H1 (cell line): ENCODE measurements around the gene CARM1. TPM values are rescaled to one million over a fixed set of nuclear protein-coding genes. Genes with fewer than 3 reads are reported as not detected.

Experiments used
- CTCF ChIA-PET: fragments of 300-600 bp; sonication (Branson Sonifier 250); formaldehyde crosslinking; loops from one replicate; lab custom pipeline; 2021; ENCODE audit not compliant: partially characterized antibody; lab: Charles Lee
- POLR2A ChIA-PET: fragments of 300-600 bp; sonication (Branson Sonifier 250); formaldehyde crosslinking; loops from one replicate; lab custom pipeline; 2021; ENCODE audit warnings: inconsistent platforms; ENCODE audit not compliant: partially characterized antibody; lab: Charles Lee
- DNase-seq, 2 experiments: peaks; one replicate each; pipeline versions ENCODE4 v3.0.0 to v3.0.0-alpha.2; 2010 to 2022; ENCODE audit warnings: low spot score in 2 of 2, low read depth in 1 of 2, mixed read lengths in 1 of 2
- FAIRE-seq: peaks from 2 replicates; lab custom pipeline; 2011; peaks lifted over from hg19 to GRCh38; lab: Jason Lieb, UNC
- H2AFZ ChIP-seq: 2 replicates; pipeline ENCODE4 v1.8.1; 2012; ENCODE audit warnings: low read length, inconsistent platforms
- H2AK5ac ChIP-seq: 2 replicates; pipeline ENCODE4 v1.6.1; 2013; ENCODE audit warnings: low read depth, low read length
- H2BK120ac ChIP-seq: replicated peaks from 2 replicates; pipeline ENCODE3; 2013; ENCODE audit warnings: low read depth, low read length, inconsistent platforms
- H2BK12ac ChIP-seq: 2 replicates; pipeline ENCODE4 v1.6.1; 2013; ENCODE audit warnings: low read depth, low read length
- H2BK15ac ChIP-seq: 2 replicates; pipeline ENCODE4 v1.6.1; 2013; ENCODE audit warnings: low read length
- H2BK20ac ChIP-seq: 2 replicates; pipeline ENCODE4 v1.6.1; 2013; ENCODE audit warnings: low read length
- H2BK5ac ChIP-seq: 2 replicates; pipeline ENCODE4 v1.6.1; 2013; ENCODE audit warnings: low read depth, low read length
- H3K14ac ChIP-seq: 2 replicates; pipeline ENCODE4 v1.6.1; 2013; ENCODE audit warnings: inconsistent platforms; ENCODE audit not compliant: insufficient read length
- H3K18ac ChIP-seq: 2 replicates; pipeline ENCODE4 v1.6.1; 2013; ENCODE audit warnings: low read length; ENCODE audit errors: extremely low read depth
- H3K23ac ChIP-seq: 2 replicates; pipeline ENCODE4 v1.6.1; 2013; ENCODE audit warnings: inconsistent platforms; ENCODE audit not compliant: insufficient read length
- H3K23me2 ChIP-seq: 2 replicates; pipeline ENCODE4 v1.6.1; 2013; ENCODE audit warnings: low read depth, low read length
- H3K27ac ChIP-seq: 2 replicates; pipeline ENCODE4 v1.6.1; 2011; ENCODE audit warnings: low read depth, low read length, inconsistent platforms
- H3K27me3 ChIP-seq, 4 experiments: replicated peaks in 1 of 4; 1 replicate in 1 of 4; 2 replicates in 3 of 4; pipeline versions ENCODE4 v1.6.1 to v1.8.1; 2011 to 2013; ENCODE audit warnings: low read length in 3 of 4, mild to moderate bottlenecking in 3 of 4, inconsistent platforms in 2 of 4, mixed read lengths in 2 of 4, moderate library complexity in 1 of 4; ENCODE audit not compliant: control insufficient read depth in 3 of 4, insufficient read depth in 3 of 4; ENCODE audit errors: extremely low read depth in 1 of 4
- H3K36me3 ChIP-seq, 4 experiments: 2 replicates each; pipeline versions ENCODE4 v1.6.1 to v1.8.1; 2011 to 2013; ENCODE audit warnings: mild to moderate bottlenecking in 4 of 4, low read length in 3 of 4, moderate library complexity in 2 of 4, control low read depth in 1 of 4, inconsistent platforms in 1 of 4; ENCODE audit not compliant: insufficient read depth in 4 of 4, control insufficient read depth in 2 of 4
- H3K4ac ChIP-seq: replicated peaks from 2 replicates; pipeline ENCODE3; 2013; ENCODE audit warnings: low read length, low read depth, mixed read lengths, inconsistent platforms; ENCODE audit not compliant: insufficient read length
- H3K4me1 ChIP-seq, 4 experiments: replicated peaks in 1 of 4; 1 replicate in 1 of 4; 2 replicates in 3 of 4; pipeline versions ENCODE4 v1.6.1 to v1.8.1; 2011 to 2013; ENCODE audit warnings: low read length in 3 of 4, inconsistent platforms in 2 of 4, mixed read lengths in 1 of 4; ENCODE audit not compliant: insufficient read depth in 4 of 4, control insufficient read depth in 3 of 4
- H3K4me2 ChIP-seq, 2 experiments: 2 replicates each; pipeline versions ENCODE4 v1.6.1 to v1.8.1; 2011 to 2013; ENCODE audit warnings: low read depth in 2 of 2, low read length in 2 of 2, control low read depth in 1 of 2, inconsistent platforms in 1 of 2, mild to moderate bottlenecking in 1 of 2; ENCODE audit not compliant: insufficient read depth in 1 of 2
- H3K4me3 ChIP-seq, 4 experiments: fragments of 200-600, 300-600 bp in 1 of 4; sonication (generic), shearing (Covaris generic), sonication (Bioruptor Twin) in 1 of 4; 2 replicates each; pipeline versions ENCODE4 v1.5.1 to v1.8.1; 2011 to 2016; ENCODE audit warnings: low read length in 4 of 4, low read depth in 3 of 4, control low read depth in 2 of 4, inconsistent platforms in 2 of 4, mild to moderate bottlenecking in 2 of 4, mixed read lengths in 1 of 4, moderate library complexity in 1 of 4; ENCODE audit not compliant: insufficient read depth in 2 of 4; ENCODE audit errors: extremely low read depth in 1 of 4
- H3K56ac ChIP-seq: replicated peaks from 2 replicates; pipeline ENCODE3; 2013; ENCODE audit warnings: low read depth, mild to moderate bottlenecking, mixed read lengths, low read length, inconsistent platforms; ENCODE audit not compliant: insufficient read length
- H3K79me1 ChIP-seq: 2 replicates; pipeline ENCODE4 v1.6.1; 2013; ENCODE audit warnings: low read depth, low read length, control low read depth
- H3K79me2 ChIP-seq, 2 experiments: 2 replicates each; pipeline versions ENCODE4 v1.6.1 to v1.8.1; 2012 to 2013; ENCODE audit warnings: low read length in 2 of 2, mild to moderate bottlenecking in 2 of 2, inconsistent platforms in 1 of 2; ENCODE audit not compliant: insufficient read depth in 2 of 2, control insufficient read depth in 1 of 2
- H3K9ac ChIP-seq, 4 experiments: replicated peaks in 1 of 4; 1 replicate in 1 of 4; 2 replicates in 3 of 4; pipeline versions ENCODE4 v1.6.1 to v1.8.1; 2011 to 2013; ENCODE audit warnings: low read depth in 3 of 4, low read length in 3 of 4, control low read depth in 2 of 4, mild to moderate bottlenecking in 2 of 4, moderate library complexity in 2 of 4, inconsistent platforms in 1 of 4; ENCODE audit errors: extremely low read depth in 1 of 4
- H3K9me3 ChIP-seq, 2 experiments: 2 replicates each; pipeline versions ENCODE4 v1.6.1 to v1.8.1; 2012 to 2013; ENCODE audit warnings: mild to moderate bottlenecking in 2 of 2, moderate library complexity in 2 of 2, control low read depth in 1 of 2, inconsistent platforms in 1 of 2, low read depth in 1 of 2, low read length in 1 of 2, mixed read lengths in 1 of 2; ENCODE audit not compliant: insufficient read depth in 2 of 2
- H4K20me1 ChIP-seq, 2 experiments: replicated peaks in 1 of 2; 2 replicates each; pipeline versions ENCODE3 to v1.8.1; 2011 to 2013; ENCODE audit warnings: inconsistent platforms in 2 of 2, low read length in 2 of 2, mild to moderate bottlenecking in 1 of 2; ENCODE audit not compliant: insufficient read depth in 2 of 2, control insufficient read depth in 1 of 2
- H4K5ac ChIP-seq: 2 replicates; pipeline ENCODE4 v1.6.1; 2013; ENCODE audit warnings: low read length, low read depth, mixed read lengths, inconsistent platforms; ENCODE audit not compliant: insufficient read length
- H4K8ac ChIP-seq: 2 replicates; pipeline ENCODE4 v1.8.0; 2013; ENCODE audit warnings: mild to moderate bottlenecking, moderate library complexity, low read length, inconsistent platforms; ENCODE audit not compliant: insufficient read depth; ENCODE audit errors: extremely low read depth
- H4K91ac ChIP-seq: replicated peaks from 2 replicates; pipeline ENCODE3; 2013; ENCODE audit warnings: low read length, mixed read lengths, inconsistent platforms; ENCODE audit not compliant: insufficient read length
- CTCF ChIP-seq, 3 experiments: IDR thresholded peaks; 1 replicate in 2 of 3; 2 replicates in 1 of 3; pipeline versions ENCODE4 v1.5.1 to v1.6.1; 2011; ENCODE audit warnings: low read length in 3 of 3, mild to moderate bottlenecking in 3 of 3, inconsistent platforms in 2 of 3, low read depth in 1 of 3, moderate library complexity in 1 of 3; ENCODE audit not compliant: insufficient read depth in 1 of 3; ENCODE audit errors: control extremely low read depth in 1 of 3
- RAD21 ChIP-seq, 2 experiments: IDR thresholded peaks in 1 of 2; conservative IDR thresholded peaks in 1 of 2; 2 replicates each; pipeline ENCODE4 v1.6.1; 2011; ENCODE audit warnings: low read depth in 2 of 2, low read length in 2 of 2, improper control_type of control experiment in 1 of 2, inconsistent platforms in 1 of 2, mild to moderate bottlenecking in 1 of 2, moderate library complexity in 1 of 2
- SIRT6 ChIP-seq: IDR thresholded peaks from one replicate; pipeline ENCODE4 v1.7.1; 2012; ENCODE audit warnings: low read length, inconsistent platforms
- SP2 ChIP-seq: IDR thresholded peaks from 2 replicates; pipeline ENCODE4 v1.6.1; 2012; ENCODE audit warnings: mild to moderate bottlenecking, low read length, inconsistent platforms
- WGBS, 2 experiments: shearing (Covaris generic) in 1 of 2; methylation state at CpG; one replicate each; pipeline versions ENCODE4 v1.1.6 to v1.1.7; 2013 to 2015; ENCODE audit warnings: low lambda C conversion rate in 2 of 2, mixed read lengths in 2 of 2, inconsistent platforms in 1 of 2, low coverage in 1 of 2, missing lambda C conversion rate in 1 of 2; ENCODE audit not compliant: insufficient replicate concordance in 2 of 2, insufficient coverage in 1 of 2, insufficient read length in 1 of 2; ENCODE audit errors: extremely low coverage in 1 of 2, missing lambda C conversion rate in 1 of 2; 5-methylcytosine and 5-hydroxymethylcytosine counted together
- polyA plus RNA-seq, 7 experiments: library from polyadenylated mRNA; depleted of rRNA in 3 of 7; stranded (reverse) in 5 of 7; unstranded in 2 of 7; fragments of >200 nt in 5 of 7; fragments of 200-250 nt in 2 of 7; gene quantifications; 1 replicate in 5 of 7; 2 replicates in 1 of 7; 4 replicates in 1 of 7; pipeline versions ENCODE4 v1.2.1 to v1.2.3, GENCODE V29; 2011 to 2013; ENCODE audit warnings: missing spikeins in 2 of 7, mixed read lengths in 2 of 7
- total RNA-seq: library from RNA; stranded (reverse); fragmentation: NEBNext Ultra II Directional; extraction: Animal tissue kit (Norgen Biotek cat#: 25700); gene quantifications from 2 replicates; pipeline ENCODE4 v1.2.1, GENCODE V29; 2021

CARM1 gene
- total and polyA plus RNA-seq, 2 of the 8 experiments (the other 6 are each of a cell fraction or from before 2014, with no cell fraction given), result 134 to 164 TPM

DNA sequence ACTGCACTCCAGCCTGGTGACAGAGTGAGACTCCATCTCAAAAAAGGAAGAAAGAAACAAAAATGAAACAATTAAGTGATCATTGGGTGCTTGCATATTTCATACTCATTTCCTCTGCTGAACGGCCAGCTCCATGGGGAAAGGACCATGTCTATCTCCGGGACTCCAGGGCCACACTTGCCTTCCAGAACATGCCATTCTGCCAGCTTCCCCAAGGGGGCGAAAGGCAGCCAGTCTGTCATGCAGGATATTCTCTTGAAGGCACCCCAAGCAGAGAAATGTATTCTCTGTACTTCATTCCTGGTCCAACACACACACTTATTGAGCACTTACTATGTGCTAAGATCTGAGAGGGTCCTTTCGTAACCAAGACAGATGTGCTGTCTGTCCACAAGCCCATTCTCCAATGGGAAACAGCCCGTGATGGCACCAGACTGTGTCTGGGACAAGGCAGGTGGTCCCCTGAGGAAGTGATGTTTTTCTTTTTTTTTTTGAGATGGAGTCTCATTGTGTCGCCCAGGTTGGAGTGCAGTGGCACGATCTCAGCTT is 10.2 kb upstream of the CARM1 start:
- Histone ChIP-seq H3K4ac (no peak overlapping the region), H4K91ac (no peak overlapping the region), H3K4me1 (no peaks in the 10 kb centered on the region), H3K18ac (no peak overlapping the region), H3K27ac (no peak overlapping the region)
- CTCF ChIA-PET, result interaction anchor here (0.5 to 11.3 kb wide), 23 partner anchors 9 to 684 kb away, joined by 3 to 249 read pairs (median 4); partner anchors contain the start of genes C19orf38, QTRT1 and TMED1
- peak in 1 of 2 experiments; percentile 84 for DNase-seq
- TF ChIP-seq CTCF (IDR thresholded peaks at IDR 0.05; ENCODE audit: control extremely low read depth in 1 of 3, insufficient read depth in 1 of 3, low read depth in 1 of 3, low read length in 3 of 3) (peak; percentile 74 to 83 (median 81)), RAD21 (IDR thresholded peaks at IDR 0.05 in 1 of 2, conservative IDR thresholded peaks at IDR 0.05 in 1 of 2; ENCODE audit: low read depth in 2 of 2, low read length in 2 of 2) (peak; percentile 23 to 38; a peak in 2 of 4 replicates), SIRT6 (no peak), SP2 (no peak)
- TF ChIP-seq, all 59 proteins: peak for 2
- H2BK15ac ChIP-seq, result no peak overlapping the region
- H4K5ac ChIP-seq, result no peak overlapping the region
- POLR2A ChIA-PET, result interaction anchor here (0.6 to 1.0 kb wide), 2 partner anchors 25 to 159 kb away, joined by 3 to 5 read pairs; partner anchors contain the start of gene TMED1
- H4K8ac ChIP-seq, result no peak overlapping the region
- H3K4me3 ChIP-seq, result no peak overlapping the region
- no peaks in the 10 kb centered on the region for H3K9me3 ChIP-seq
- H3K14ac ChIP-seq, result no peak overlapping the region
- H2AK5ac ChIP-seq, result no peak overlapping the region
- no peak overlapping the region for H3K23ac ChIP-seq
- H3K27me3 ChIP-seq, result no peaks in the 10 kb centered on the region; a peak in 1 of 7 replicates
- H2BK120ac ChIP-seq, result no peak overlapping the region
- H3K36me3 ChIP-seq, result no peaks in the 10 kb centered on the region
- H3K56ac ChIP-seq, result no peak overlapping the region
- no peaks in the 10 kb centered on the region for H3K23me2 ChIP-seq
- FAIRE-seq, result peak; percentile 42
- no peaks in the 10 kb centered on the region for H4K20me1 ChIP-seq
- no peak overlapping the region for H2BK12ac ChIP-seq
- no peak overlapping the region for H2BK20ac ChIP-seq
- no peak overlapping the region for H2AFZ ChIP-seq
- H3K79me1 ChIP-seq, result no peaks in the 10 kb centered on the region
- no peak overlapping the region for H3K4me2 ChIP-seq
- WGBS, 2 experiments, result 75% methylated on average over 7 of the region's 7 CpGs; no CpG with 5 or more reads in 1 of the 2 experiments
- H2BK5ac ChIP-seq, result no peak overlapping the region
- H3K9ac ChIP-seq, result no peak overlapping the region
- H3K79me2 ChIP-seq, result no peaks in the 10 kb centered on the region
